Kidney (tissue), 14 donors: Measurements from ENCODE around the gene PATL2. TPM values are rescaled to one million over a fixed set of nuclear protein-coding genes. Genes with fewer than 3 reads are reported as not detected.
"Not testable (repeated sequence)": the region's sequence is repeated elsewhere in the genome, so short reads cannot be mapped to it uniquely, and the experiment has no call there.

Source experiments
- DNase-seq, 5 donors: peaks; one replicate each; pipeline ENCODE4 v3.0.0-alpha.2; 2013 to 2020
- FAIRE-seq: peaks from 2 replicates; lab custom pipeline; 2012; peaks lifted over from hg19 to GRCh38; lab: Jason Lieb, UNC
- H3K27ac ChIP-seq, 2 donors: one replicate each; pipeline ENCODE4 v1.7.0; 2013; ENCODE audit warnings: low read depth in 2 of 2, low read length in 2 of 2, inconsistent platforms in 1 of 2
- H3K27me3 ChIP-seq: one replicate; pipeline ENCODE4 v1.7.1; 2013; ENCODE audit warnings: low read length, inconsistent platforms; ENCODE audit not compliant: control insufficient read depth, insufficient read depth
- H3K36me3 ChIP-seq, 3 donors: one replicate each; pipeline versions ENCODE4 v1.7.0 to v1.7.1; 2013; ENCODE audit warnings: low read length in 3 of 3, control low read depth in 1 of 3, inconsistent platforms in 1 of 3; ENCODE audit not compliant: insufficient read depth in 3 of 3, control insufficient read depth in 2 of 3
- H3K4me1 ChIP-seq, 3 donors: one replicate each; pipeline versions ENCODE4 v1.7.0 to v1.7.1; 2013; ENCODE audit warnings: low read length in 3 of 3, inconsistent platforms in 1 of 3, low read depth in 1 of 3; ENCODE audit not compliant: control insufficient read depth in 2 of 3, insufficient read depth in 2 of 3
- H3K4me3 ChIP-seq, 3 donors: one replicate each; pipeline versions ENCODE4 v1.7.0 to v1.8.1; 2013; ENCODE audit warnings: low read length in 3 of 3, control low read depth in 1 of 3, inconsistent platforms in 1 of 3
- H3K9ac ChIP-seq, 3 donors: one replicate each; pipeline versions ENCODE4 v1.7.0 to v1.7.1; 2013; ENCODE audit warnings: low read length in 3 of 3, control low read depth in 1 of 3, inconsistent platforms in 1 of 3
- H3K9me3 ChIP-seq, 3 donors: one replicate each; pipeline versions ENCODE4 v1.7.0 to v1.7.1; 2013; ENCODE audit warnings: low read length in 3 of 3, control low read depth in 1 of 3, inconsistent platforms in 1 of 3; ENCODE audit not compliant: control insufficient read depth in 2 of 3, insufficient read depth in 1 of 3
- intact Hi-C: fragments of 100-400 bp; cut with DNase I; formaldehyde crosslinking; loops from one replicate; pipeline ENCODE4 v1.11.1; 2022
- polyA plus RNA-seq: library from polyadenylated mRNA; stranded (reverse); fragments of 350-450 nt; fragmentation: Illumina TruSeq; extraction: RNeasy Lipid Tissue Mini Kit (QIAGEN cat#74804); gene quantifications from one replicate; pipeline ENCODE4 v1.2.3, GENCODE V29; 2014; ENCODE audit warnings: low read depth, low replicate concordance; ENCODE audit not compliant: insufficient read depth
- total RNA-seq: library from RNA; stranded (reverse); fragmentation: NEBNext Ultra II Directional; extraction: Animal tissue kit (Norgen Biotek cat#: 25700); gene quantifications from one replicate; pipeline ENCODE4 v1.2.1, GENCODE V29; 2021
- TF ChIP-seq, protein P1 (sequence below): IDR thresholded peaks from 3 replicates; pipeline ENCODE4 v1.5.1; 2012; ENCODE audit warnings: mild to moderate bottlenecking, moderate library complexity, borderline replicate concordance; ENCODE audit not compliant: insufficient read depth; ENCODE audit errors: extremely low read depth
- donor health status: control.
- donor health status: control.
- donor health status: control.
- donor health status: control.
- donor health status: control.
- donor health status: DM: yes; HTN: yes; CAD: no.
- donor health status: Normal renal cell carcinoma (clear cell type).

The PATL2 gene
- total and polyA plus RNA-seq, 2 donors from 2014 or later, result 0.73 to 2.1 TPM

DNA sequence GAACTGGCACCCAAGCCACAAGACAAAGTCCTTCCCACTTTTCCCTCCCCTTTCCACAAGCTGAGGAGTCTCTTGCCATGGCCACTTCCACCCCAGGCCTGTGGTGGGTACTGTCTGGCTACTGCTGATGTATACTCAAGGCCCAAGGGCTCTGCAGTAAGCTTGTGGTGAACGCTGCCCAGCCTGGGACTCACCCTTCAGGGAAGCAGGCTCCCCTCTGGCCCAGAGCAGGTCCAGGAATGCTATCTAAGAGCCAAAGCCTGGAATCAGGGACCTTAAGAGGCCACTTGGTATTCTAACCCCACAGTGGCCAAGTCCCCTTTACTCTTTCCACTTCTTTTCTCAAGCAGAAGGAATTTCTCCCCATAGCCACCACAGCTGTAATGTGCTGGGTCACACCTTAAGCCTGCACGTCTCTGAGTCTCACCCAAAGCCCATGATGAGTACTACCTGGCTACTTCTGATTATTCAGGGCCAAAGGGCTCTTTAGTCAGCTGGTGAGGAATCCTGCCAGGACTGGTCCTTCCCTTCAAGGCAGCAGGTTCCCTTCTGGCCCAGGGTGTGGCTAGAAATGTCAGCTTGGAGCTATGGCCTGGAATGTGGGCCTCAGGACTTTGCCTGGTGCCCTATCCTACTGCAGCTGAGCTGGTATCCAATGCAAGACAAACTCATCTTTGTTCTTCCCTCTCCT, 4.0 kb downstream of the PATL2 start:
- Histone ChIP-seq H3K9ac (no peak overlapping the region), H3K36me3 (no peaks in the 10 kb centered on the region), H3K27ac (no peak overlapping the region), H3K27me3 (no peaks in the 10 kb centered on the region), H3K4me1 (no peaks in the 10 kb centered on the region), H3K4me3 (no peak overlapping the region), H3K9me3 (no peaks in the 10 kb centered on the region)
- TF ChIP-seq, protein P1, sequence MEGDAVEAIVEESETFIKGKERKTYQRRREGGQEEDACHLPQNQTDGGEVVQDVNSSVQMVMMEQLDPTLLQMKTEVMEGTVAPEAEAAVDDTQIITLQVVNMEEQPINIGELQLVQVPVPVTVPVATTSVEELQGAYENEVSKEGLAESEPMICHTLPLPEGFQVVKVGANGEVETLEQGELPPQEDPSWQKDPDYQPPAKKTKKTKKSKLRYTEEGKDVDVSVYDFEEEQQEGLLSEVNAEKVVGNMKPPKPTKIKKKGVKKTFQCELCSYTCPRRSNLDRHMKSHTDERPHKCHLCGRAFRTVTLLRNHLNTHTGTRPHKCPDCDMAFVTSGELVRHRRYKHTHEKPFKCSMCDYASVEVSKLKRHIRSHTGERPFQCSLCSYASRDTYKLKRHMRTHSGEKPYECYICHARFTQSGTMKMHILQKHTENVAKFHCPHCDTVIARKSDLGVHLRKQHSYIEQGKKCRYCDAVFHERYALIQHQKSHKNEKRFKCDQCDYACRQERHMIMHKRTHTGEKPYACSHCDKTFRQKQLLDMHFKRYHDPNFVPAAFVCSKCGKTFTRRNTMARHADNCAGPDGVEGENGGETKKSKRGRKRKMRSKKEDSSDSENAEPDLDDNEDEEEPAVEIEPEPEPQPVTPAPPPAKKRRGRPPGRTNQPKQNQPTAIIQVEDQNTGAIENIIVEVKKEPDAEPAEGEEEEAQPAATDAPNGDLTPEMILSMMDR, result no peak
- intact Hi-C loops, result no loop called here
- FAIRE-seq (no peak), DNase-seq (no peak)

DNA sequence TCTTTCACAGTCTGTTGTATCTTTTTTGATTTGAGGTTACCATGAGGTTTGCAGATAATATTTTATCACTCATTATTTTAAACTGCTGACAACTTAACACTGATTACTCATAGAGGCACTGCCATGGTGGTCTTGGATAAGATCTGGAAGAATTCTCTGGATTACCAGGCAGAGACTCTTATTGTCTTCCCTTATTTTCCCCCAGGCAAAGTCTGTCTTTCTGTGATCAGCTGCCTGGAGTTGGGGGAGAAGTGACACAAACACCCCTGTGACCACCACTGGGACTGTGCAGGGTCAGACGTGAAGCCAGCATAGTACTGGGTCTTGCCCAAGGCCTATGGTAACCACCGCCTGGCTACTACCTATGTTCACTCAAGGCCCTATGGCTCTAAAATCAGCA, 4.7 kb downstream of the PATL2 start:
- H3K27me3 ChIP-seq, result no peaks in the 10 kb centered on the region
- FAIRE-seq, result no peak

DNA sequence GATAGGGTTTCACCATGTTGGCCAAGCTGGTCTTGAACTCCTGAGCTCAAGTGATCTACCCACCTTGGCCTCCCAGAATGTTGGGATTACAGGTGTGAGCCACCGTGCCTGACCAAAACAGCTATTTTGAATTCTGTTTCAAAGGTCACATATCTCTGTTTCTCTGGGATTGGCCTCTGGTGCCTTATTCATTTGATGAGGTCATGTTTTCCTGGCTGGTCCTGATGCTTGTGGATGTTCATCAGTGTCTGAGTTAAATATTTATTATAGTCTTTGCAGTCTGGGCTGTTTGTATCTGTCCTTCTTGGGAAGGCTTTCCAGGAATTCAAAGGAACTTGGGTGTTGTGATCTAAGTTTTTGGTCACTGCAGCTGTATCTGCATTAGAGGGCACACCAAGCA, 5.1 kb downstream of the PATL2 start:
- TF ChIP-seq, protein P1, result no peak
- H3K4me1 ChIP-seq, result no peaks in the 10 kb centered on the region
- intact Hi-C loops, result no loop called here
- H3K27ac ChIP-seq, result no peak overlapping the region
- H3K9ac ChIP-seq, result no peak overlapping the region
- DNase-seq, result no peak
- H3K36me3 ChIP-seq, result no peaks in the 10 kb centered on the region
- no peaks in the 10 kb centered on the region for H3K9me3 ChIP-seq
- no peak overlapping the region for H3K4me3 ChIP-seq
- FAIRE-seq, result no peak
- H3K27me3 ChIP-seq, result no peaks in the 10 kb centered on the region

More for the DNA sequence above, 4.7 kb downstream of the PATL2 start:
- H3K4me3 ChIP-seq, result no peak overlapping the region
- DNase-seq, result no peak
- H3K9me3 ChIP-seq, result no peaks in the 10 kb centered on the region
- H3K4me1 ChIP-seq, result no peaks in the 10 kb centered on the region
- TF ChIP-seq, protein P1, result no peak
- H3K27ac ChIP-seq, result no peak overlapping the region
- no peaks in the 10 kb centered on the region for H3K36me3 ChIP-seq
- H3K9ac ChIP-seq, result no peak overlapping the region
- intact Hi-C loops, result no loop called here

DNA sequence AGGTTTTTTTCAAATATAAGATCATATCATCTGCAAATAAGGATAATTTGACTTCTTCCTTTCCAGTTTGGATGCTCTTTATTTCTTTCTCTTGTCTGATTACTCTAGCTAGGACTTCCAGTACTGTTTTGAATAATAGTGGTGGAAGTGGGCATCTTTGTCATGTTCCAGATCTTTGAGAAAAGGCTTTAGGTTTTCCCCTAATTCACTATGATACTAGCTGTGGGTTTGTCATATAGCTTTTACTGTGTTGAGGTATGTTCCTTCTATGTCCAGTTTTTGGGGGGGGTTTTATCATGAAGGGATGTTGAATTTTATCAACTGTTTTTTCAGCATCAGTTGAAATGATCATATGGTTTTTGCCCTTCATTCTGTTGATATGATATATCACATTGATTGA, 10.4 kb downstream of the PATL2 start:
- FAIRE-seq, H3K9me3 ChIP-seq, DNase-seq, H3K4me1 ChIP-seq, H3K27ac ChIP-seq, intact Hi-C loops, H3K36me3 ChIP-seq, H3K9ac ChIP-seq, H3K4me3 ChIP-seq, H3K27me3 ChIP-seq: not testable (repeated sequence)
